ENCODE measurements around the gene EXOC4.
"Not testable (repeated sequence)": the region's sequence is repeated elsewhere in the genome, so short reads cannot be mapped to it uniquely, and the experiment has no call there.

Gene EXOC4

GRCh38 chr7:134041477-134041876, 788.6 kb downstream of the EXOC4 start:
- no peak for DNase-seq (ENCODE audit: low read depth)

GRCh38 chr7:134042307-134042706, 789.4 kb downstream of the EXOC4 start:
- DNase-seq (ENCODE audit: low read depth) = no peak

GRCh38 chr7:134044682-134045081, 791.8 kb downstream of the EXOC4 start:
- DNase-seq (ENCODE audit: low read depth) = no peak

GRCh38 chr7:134045716-134046115, 792.8 kb downstream of the EXOC4 start:
- DNase-seq (ENCODE audit: low read depth) = no peak

DNA sequence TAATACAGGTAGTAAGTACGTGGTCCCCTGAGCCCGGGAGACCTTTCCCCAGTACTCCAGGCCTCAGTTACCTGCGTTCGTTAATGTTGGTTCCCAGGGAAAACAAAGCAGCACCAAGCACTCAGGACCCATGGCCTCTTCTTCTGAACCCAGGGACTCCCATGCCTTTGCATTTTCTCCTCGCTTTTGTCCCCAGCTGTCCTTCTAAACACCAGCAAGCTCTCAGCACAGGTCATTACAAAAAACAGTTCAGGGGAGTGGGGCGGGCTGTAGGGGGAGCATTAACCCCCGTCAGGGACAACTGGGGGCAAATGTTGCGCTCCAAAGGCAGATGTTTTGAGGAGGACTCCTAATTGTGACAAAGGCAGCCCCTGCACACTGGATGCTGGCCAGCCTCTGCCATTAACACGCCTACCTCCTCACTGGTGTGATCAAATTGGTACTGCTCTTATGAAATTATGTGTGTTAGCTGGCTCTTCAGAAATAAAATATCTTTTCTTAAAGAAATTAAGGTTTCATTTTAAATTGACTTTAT, 793.8 kb downstream of the EXOC4 start:
- DNase-seq (ENCODE audit: low read depth) = no peak

- no peak for DNase-seq (ENCODE audit: low read depth)
Observed at GRCh38 chr7:134047675-134048074, 794.8 kb downstream of the EXOC4 start.

DNA sequence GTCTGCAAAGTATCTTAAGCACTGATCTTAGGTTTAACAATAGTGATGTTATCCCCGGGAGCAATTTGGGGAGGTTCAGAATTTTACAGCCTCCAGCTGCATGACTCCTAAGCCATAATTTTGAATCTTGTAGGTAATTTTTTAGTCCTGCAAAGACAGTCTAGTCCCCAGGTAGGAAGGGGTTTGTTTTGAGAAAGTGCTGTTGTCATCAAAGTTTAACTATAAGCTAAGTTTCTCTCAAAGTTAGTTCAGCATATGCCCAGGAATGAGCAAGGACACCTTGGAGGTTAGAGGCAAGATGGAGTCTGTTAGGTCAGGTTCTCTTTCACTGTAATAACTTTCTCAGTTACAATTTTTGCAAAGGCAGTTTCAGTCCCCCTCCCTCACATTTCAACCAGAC, 795.3 kb downstream of the EXOC4 start:
- DNase-seq (ENCODE audit: low read depth) = no peak

DNA sequence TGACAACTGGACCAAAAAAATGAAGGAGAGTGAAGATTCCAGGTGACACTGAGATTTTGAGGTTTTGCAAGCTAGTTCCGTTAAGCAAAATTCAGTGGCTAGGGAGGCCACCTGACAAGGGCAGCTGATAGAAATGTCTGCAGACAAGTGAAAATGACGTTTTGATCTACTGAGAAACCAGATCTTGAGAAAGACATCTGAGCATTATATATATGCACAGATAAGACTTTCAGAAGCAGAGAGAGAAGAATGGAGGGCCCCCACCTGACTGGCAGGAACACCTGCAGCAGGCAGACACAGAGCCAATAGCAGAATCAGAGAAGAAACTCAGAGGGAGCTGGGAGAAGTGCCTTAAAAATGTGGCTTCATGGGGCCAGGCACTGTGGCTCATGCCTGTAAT, 798.1 kb downstream of the EXOC4 start:
- no peak for DNase-seq (ENCODE audit: low read depth)

GRCh38 chr7:134056816-134057215, 803.9 kb downstream of the EXOC4 start:
- DNase-seq (ENCODE audit: low read depth) = no peak

DNA sequence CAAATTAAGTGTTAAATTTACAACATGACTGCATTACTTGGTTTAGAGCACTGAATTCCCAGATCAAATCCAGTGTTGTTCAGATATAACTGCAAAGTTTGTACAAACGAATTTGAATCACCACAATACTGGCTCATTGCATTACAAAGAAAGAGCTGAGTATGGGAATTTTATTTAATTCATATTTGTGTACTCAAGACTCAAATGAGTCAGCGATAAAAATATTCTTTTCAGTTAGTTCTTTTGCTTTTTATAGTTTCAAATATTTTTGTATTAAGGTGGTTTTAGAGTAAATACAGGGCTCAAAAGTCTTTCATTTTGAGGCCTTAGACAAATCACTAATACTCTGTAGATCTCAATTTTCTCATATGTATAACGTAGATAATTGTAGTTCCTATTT, 805.6 kb downstream of the EXOC4 start:
- no peak for DNase-seq (ENCODE audit: low read depth)

DNA sequence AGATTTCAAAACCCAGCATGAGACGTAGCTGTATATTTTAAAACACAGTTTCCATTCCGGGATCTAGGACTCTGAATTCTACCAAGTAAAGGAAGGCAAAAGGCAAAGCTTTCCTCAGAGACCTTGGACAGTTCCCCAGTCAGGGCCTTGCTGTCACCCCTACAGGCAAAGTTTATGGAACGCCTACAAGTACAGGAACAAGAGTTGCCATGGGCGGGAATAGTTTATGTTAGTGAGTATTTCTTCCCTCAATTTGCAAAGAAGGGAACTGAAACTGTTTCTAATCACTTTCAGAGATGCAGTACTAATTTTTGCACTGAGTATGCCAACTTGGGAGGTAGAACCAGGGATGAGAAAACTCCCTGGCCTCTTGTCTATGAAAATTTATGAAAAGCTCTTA, 806.1 kb downstream of the EXOC4 start:
- no peak for DNase-seq (ENCODE audit: low read depth)

DNA sequence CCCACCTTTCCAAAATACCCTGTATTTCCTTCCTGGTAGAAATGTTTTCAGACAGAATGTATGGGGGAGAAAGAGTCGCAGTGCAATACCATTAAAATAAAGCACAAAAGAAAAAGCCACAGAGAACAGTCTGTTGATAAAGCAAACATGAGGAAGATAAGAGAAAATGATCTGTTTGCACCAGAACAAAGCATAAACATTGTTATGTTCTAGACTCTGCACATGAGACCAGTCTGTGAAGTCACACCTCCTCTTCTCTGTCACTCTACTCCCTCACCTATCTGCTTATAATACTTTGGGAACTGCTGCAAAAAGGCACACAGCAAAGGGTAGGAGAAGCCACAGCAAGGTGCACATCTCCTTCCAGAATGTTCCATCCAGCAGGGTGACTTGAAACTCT, 807.0 kb downstream of the EXOC4 start:
- no peak for DNase-seq (ENCODE audit: low read depth)

- no peak for DNase-seq (ENCODE audit: low read depth)
Observed at GRCh38 chr7:134060874-134061273, 808.0 kb downstream of the EXOC4 start.

- DNase-seq (ENCODE audit: low read depth) = no peak
Observed at GRCh38 chr7:134062460-134062859, 809.6 kb downstream of the EXOC4 start.

DNA sequence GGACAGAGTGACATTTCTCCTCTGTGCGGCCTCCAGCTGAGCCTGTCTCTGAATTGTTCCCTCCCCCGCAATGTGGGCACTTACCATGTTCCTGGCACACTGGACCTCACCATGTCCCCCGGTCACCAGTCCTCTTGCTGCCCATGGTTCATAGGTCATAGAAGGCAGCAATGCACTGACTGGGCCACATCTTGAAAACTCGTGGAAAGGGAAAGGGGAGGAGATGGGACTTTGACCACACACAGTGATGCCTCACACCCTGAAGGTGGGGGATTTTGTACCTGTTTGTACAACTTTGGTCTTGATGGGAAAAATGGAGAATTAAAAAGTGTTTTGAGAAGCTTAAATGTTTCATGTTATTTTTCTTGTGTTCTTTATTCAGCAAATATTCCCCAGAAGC, 812.5 kb downstream of the EXOC4 start:
- DNase-seq (ENCODE audit: low read depth) = no peak

- DNase-seq (ENCODE audit: low read depth) = no peak
Observed at GRCh38 chr7:134067164-134067563, 814.3 kb downstream of the EXOC4 start.

DNA sequence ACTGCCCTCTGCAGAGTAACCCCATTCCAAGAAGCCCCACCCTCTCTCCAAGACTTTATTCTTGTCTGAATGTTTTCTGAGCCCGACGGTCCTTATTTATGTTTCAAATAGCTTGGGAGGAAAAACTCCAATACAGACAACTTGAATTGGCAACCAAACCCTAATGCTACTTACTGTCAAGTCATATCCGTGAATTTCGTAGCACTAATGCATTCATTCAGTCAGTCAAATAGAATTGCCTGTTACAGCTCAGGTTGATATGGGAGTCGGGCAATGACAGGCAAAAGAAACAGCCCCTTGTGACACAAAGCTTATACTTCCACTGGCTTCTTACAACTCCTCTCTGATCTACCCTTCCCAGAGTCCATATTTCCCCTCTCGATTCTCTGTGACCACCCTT, 815.8 kb downstream of the EXOC4 start:
- no peak for DNase-seq (ENCODE audit: low read depth)

- no peak for DNase-seq (ENCODE audit: low read depth)
Observed at GRCh38 chr7:134069187-134069586, 816.3 kb downstream of the EXOC4 start.

GRCh38 chr7:134070673-134071072, 817.8 kb downstream of the EXOC4 start:
- no peak for DNase-seq (ENCODE audit: low read depth)

DNA sequence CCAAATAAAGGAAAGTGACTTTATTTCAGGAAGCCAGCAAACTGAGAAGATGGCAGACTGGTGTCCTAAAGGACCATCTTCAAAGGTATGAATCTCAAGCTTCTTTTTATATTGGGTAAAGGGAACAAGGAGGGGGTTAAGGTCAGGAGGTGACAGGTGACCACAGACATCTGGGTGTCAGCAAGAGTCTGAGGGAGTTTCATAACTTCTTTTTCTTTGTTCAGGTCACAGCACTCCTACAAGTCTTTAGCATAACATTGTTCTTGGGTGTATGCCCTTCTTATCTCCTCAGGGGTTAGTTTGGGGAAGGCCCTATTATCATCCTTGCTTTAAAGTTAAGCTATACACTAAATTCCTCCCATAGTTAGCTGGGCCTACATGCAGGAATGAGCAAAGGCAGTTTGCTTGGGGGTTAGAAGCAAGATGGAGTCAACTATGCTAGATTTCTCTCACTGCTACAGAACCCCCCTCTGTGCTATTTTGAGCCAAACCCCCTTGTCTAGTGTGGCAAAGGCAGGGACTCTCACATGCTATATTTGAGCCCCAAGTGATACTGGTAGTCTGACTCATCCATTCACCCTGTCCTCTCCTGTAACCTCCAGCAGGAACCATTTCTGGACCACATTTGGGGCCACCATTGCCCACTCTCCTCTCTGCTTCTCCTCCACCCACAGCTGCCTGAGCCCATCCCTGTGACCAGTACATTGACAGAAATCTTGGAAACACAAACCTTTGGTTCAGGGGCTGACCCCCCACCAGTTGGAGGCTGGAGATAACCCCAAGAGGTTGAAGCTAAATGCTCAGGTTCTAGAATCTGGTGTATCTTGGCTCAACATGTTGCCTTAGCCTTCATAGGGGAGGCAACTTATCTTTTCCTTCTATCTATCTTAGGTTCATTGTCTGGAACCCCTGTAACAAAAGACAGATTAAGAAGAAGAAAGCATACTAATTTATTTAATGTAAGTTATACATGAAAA, 818.8 kb downstream of the EXOC4 start:
- no peak for DNase-seq (ENCODE audit: low read depth)

DNA sequence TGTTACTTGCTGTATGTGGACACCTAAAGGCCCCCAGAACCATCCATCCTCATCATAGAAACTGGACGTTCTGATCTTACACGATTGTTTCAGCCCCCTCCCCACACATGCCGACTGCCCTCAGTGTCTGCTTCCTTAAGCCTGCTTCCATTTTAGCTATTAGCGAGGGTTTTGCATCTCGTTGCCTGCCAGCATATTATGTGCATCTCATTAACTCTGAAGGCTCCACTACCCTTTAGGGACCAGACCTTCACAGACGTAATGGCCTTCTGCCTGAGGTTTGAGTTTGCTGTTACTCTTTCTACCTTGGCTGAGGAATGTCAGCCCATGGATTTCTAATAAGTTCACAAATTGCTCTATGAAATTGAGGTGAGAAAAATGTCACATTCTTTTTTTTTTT, 820.4 kb downstream of the EXOC4 start:
- DNase-seq (ENCODE audit: low read depth) = no peak

DNA sequence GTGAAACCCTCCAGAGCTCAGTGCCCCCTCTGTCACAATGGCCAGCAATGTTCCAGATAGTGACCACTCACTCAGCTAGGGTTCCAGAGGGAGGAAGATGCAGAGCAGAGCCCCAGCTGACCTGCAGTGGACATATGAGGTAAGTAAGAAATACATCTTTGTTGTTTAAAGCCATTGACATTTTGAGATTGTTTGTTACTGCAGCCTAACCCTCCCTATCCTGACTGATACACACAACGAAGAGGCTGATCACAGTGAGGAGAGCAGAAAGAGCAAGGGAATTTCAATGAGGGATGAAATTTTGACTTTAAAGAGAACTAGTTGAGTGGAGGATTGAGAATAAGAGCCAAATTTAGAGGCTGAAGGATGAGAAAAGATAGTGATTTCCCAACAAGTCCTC, 822.9 kb downstream of the EXOC4 start:
- no peak for DNase-seq (ENCODE audit: low read depth)

DNA sequence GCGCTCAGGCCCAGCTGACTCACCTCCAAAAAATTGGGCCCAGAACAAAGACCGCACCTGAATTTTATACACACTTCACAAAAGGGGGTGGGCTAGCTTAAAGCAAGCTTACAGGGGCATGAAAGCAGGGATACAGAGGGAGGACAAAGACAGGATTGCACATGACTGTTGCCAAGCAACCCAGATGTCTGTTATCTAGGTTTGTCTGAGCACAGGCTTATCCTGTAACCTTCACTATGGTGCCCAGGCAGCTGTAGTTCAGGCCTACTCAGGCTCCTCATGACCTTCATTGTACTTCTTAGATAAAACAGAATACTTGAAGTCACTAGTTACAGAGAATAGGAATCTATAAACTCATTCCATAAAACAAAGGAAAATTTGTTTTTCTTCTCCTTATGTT, 824.7 kb downstream of the EXOC4 start:
- not testable (repeated sequence) for DNase-seq (ENCODE audit: low read depth)

DNA sequence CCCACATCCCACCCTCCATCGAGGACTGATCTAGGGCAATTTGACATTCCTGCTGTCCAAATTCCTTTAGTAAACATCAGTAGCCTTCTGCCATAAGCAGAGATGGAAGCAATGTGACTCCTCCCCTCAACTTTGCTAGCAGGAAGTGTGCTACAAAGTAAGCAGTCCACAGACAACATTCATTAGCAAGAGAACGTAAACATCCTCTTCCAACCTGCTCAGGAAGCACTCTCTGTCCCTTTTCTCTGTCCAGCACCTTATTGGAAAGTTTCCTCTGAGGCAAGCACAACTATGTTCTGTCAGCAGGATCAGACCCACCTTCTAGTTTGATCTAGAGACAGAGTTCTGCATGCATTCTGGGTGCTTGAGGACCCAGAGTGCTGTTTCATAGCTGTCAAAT, 826.1 kb downstream of the EXOC4 start:
- DNase-seq (ENCODE audit: low read depth) = no peak
